ENCODE measurements around the gene CFAP99.

DNA sequence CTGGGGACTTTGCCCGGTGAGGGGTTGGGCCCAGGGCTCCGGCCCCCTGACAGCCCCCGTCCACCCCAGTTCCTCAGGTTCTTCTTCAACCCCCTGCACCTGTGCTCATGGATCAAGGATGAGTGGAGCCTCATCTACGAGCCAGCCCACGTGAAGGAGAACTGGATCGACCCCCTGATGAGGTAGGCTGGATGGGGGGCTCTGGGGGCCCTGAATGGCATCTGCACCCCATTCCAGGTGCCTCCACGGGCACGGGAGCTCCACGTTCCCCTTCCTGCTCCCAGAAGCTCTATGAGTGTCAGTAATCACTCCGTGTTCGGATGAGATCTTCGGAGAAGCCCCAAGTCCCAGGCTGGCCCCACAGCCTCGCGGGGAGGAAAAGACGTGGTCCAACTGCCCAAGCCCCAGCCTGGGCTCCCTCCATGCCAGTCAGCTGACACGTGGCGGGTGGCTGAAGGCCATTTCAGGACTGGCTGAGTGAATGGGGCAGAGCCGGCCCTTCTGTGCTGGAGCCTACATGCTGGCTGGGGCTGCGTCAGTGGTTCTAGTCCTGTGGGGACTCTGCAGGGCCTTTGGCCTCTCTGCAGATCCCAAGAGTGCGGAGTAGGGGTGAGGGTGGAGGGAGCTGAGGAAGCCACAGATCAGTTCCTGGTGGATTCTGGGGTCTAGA lies 24.4 kb downstream of the CFAP99 start:
- TF ChIP-seq POLR2AphosphoS5 (IDR thresholded peaks at IDR 0.05; ENCODE audit: borderline replicate concordance, low read depth, low read length) (no peak), EZH2 (IDR thresholded peaks at IDR 0.05) (no peak), FOXP2 (optimal IDR thresholded peaks at IDR 0.05; ENCODE audit: control extremely low read depth, extremely low read length, insufficient read depth) (no peak)
